ENCODE data around the gene PAPLN.

- TF ChIP-seq ISL1 (CRISPR knock-in tag; IDR thresholded peaks at IDR 0.05) (no peak), ZNF70 (CRISPR knock-in tag; IDR thresholded peaks at IDR 0.05) (no peak), TSHZ2 (CRISPR knock-in tag; IDR thresholded peaks at IDR 0.05) (no peak), ZNF8 (CRISPR knock-in tag; IDR thresholded peaks at IDR 0.05) (no peak), ZFP3 (CRISPR knock-in tag; IDR thresholded peaks at IDR 0.05) (no peak), TOX (CRISPR knock-in tag; IDR thresholded peaks at IDR 0.05; ENCODE audit: borderline replicate concordance) (no peak), PATZ1 (CRISPR knock-in tag; IDR thresholded peaks at IDR 0.05; ENCODE audit: borderline replicate concordance) (no peak), RARB (CRISPR knock-in tag; IDR thresholded peaks at IDR 0.05) (no peak), CSDC2 (CRISPR knock-in tag; IDR thresholded peaks at IDR 0.05) (no peak), ESRRG (CRISPR knock-in tag; IDR thresholded peaks at IDR 0.05) (no peak), ZFP30 (CRISPR knock-in tag; IDR thresholded peaks at IDR 0.05) (no peak), ZNF565 (CRISPR knock-in tag; conservative IDR thresholded peaks at IDR 0.05; ENCODE audit: low read depth) (no peak)
- TF ChIP-seq, protein P1, sequence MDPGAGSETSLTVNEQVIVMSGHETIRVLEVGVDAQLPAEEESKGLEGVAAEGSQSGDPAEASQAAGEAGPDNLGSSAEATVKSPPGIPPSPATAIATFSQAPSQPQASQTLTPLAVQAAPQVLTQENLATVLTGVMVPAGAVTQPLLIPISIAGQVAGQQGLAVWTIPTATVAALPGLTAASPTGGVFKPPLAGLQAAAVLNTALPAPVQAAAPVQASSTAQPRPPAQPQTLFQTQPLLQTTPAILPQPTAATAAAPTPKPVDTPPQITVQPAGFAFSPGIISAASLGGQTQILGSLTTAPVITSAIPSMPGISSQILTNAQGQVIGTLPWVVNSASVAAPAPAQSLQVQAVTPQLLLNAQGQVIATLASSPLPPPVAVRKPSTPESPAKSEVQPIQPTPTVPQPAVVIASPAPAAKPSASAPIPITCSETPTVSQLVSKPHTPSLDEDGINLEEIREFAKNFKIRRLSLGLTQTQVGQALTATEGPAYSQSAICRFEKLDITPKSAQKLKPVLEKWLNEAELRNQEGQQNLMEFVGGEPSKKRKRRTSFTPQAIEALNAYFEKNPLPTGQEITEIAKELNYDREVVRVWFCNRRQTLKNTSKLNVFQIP (CRISPR knock-in tag; IDR thresholded peaks at IDR 0.05; ENCODE audit: borderline replicate concordance, low read depth) = no peak
- TF ChIP-seq, protein P2, sequence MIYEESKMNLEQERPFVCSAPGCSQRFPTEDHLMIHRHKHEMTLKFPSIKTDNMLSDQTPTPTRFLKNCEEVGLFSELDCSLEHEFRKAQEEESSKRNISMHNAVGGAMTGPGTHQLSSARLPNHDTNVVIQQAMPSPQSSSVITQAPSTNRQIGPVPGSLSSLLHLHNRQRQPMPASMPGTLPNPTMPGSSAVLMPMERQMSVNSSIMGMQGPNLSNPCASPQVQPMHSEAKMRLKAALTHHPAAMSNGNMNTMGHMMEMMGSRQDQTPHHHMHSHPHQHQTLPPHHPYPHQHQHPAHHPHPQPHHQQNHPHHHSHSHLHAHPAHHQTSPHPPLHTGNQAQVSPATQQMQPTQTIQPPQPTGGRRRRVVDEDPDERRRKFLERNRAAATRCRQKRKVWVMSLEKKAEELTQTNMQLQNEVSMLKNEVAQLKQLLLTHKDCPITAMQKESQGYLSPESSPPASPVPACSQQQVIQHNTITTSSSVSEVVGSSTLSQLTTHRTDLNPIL (CRISPR knock-in tag; IDR thresholded peaks at IDR 0.05; ENCODE audit: low read depth) = no peak
These were observed 39.1 kb upstream of the PAPLN start for GRCh38 chr14:73198253-73198652.

Data from SK-N-SH treated with all-trans-retinoic acid at 6 μM for 48 hours (cell line).